Fibroblast of the aortic adventitia (primary cell): ENCODE data around the gene LIN28B. TPM values are rescaled to one million over a fixed set of nuclear protein-coding genes. Genes with fewer than 3 reads are reported as not detected.
A peak's percentile ranks its signal among the peaks of the same experiment; 100 is the strongest.

Source experiments
- DNase-seq: peaks from one replicate; pipeline ENCODE4 v3.0.0-alpha.2; 2010; ENCODE audit warnings: low read depth
- H3K4me3 ChIP-seq: 2 replicates; pipeline ENCODE4 v1.5.1; 2011; ENCODE audit warnings: low read depth, mild to moderate bottlenecking, control low read depth, low read length, moderate library complexity
- total RNA-seq: library from RNA; depleted of rRNA; stranded (reverse); fragments of >200 nt; gene quantifications from 2 replicates; pipeline ENCODE4 v1.2.3, GENCODE V29; 2012; ENCODE audit warnings: low replicate concordance
- TF ChIP-seq, protein P1 (sequence below): IDR thresholded peaks from 2 replicates; pipeline ENCODE4 v1.5.1; 2011; ENCODE audit warnings: mild to moderate bottlenecking, low read length, control low read depth, inconsistent platforms; ENCODE audit not compliant: insufficient read depth

The LIN28B gene
- total RNA-seq, 1 donor = not detected

GRCh38 chr6:105045526-105045925, 88.6 kb downstream of the LIN28B start:
- TF ChIP-seq, protein P1, sequence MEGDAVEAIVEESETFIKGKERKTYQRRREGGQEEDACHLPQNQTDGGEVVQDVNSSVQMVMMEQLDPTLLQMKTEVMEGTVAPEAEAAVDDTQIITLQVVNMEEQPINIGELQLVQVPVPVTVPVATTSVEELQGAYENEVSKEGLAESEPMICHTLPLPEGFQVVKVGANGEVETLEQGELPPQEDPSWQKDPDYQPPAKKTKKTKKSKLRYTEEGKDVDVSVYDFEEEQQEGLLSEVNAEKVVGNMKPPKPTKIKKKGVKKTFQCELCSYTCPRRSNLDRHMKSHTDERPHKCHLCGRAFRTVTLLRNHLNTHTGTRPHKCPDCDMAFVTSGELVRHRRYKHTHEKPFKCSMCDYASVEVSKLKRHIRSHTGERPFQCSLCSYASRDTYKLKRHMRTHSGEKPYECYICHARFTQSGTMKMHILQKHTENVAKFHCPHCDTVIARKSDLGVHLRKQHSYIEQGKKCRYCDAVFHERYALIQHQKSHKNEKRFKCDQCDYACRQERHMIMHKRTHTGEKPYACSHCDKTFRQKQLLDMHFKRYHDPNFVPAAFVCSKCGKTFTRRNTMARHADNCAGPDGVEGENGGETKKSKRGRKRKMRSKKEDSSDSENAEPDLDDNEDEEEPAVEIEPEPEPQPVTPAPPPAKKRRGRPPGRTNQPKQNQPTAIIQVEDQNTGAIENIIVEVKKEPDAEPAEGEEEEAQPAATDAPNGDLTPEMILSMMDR = no peak
- H3K4me3 ChIP-seq = no peak overlapping the region
- DNase-seq = peak; percentile 40

- peak; percentile 26 for DNase-seq
These were observed 95.1 kb downstream of the LIN28B start for GRCh38 chr6:105051941-105052471.

DNA sequence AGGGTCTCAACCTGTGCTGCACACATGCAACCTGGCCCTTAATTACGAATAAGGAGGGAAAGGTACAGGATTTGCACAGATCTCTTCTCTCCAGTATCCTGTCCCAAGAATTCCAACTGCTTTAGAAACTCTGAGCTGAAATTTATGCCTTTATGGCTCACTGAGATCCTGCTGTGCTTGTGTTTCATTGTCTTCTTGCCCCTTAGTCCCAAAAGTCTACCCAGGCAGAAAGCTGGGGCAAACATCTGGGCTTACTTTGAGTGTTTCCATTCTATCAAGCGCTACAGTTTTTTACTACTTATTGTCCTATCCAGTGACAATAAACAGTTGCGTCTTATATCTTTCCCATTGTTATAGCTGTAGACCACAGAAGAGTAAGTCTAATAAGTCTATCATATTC, 99.7 kb downstream of the LIN28B start:
- TF ChIP-seq, protein P1 = no peak
- no peak for DNase-seq
- H3K4me3 ChIP-seq = no peak overlapping the region

More at GRCh38 chr6:105051941-105052471, 95.1 kb downstream of the LIN28B start:
- TF ChIP-seq, protein P1 = no peak
- no peak overlapping the region for H3K4me3 ChIP-seq

GRCh38 chr6:105057160-105057559, 100.3 kb downstream of the LIN28B start:
- H3K4me3 ChIP-seq = no peak overlapping the region
- TF ChIP-seq, protein P1 = no peak
- DNase-seq = no peak

DNA sequence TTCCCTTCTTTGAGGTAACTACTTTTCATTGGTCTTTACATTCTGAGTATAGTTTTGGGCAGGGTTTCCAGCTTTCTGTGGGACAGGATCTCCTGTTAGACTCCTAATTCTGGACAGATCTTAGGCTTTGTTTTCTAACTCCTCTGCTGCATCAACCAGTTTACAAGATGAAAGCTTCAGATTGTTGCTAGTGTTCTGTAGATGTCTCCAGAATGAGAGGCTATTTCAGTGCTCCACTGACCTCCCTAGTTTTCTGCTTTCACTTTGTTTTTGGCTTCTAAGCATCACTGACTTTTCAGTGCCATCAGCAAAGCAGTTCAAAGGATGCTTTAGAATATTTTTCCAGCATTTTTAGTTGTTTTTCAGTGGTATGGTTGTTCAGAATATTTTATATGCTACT, 101.4 kb downstream of the LIN28B start:
- TF ChIP-seq, protein P1 = no peak
- DNase-seq = no peak

GRCh38 chr6:105058846-105059245, 101.9 kb downstream of the LIN28B start:
- no peak overlapping the region for H3K4me3 ChIP-seq
- DNase-seq = no peak
- TF ChIP-seq, protein P1 = no peak

More for the DNA sequence above, 101.4 kb downstream of the LIN28B start:
- no peak overlapping the region for H3K4me3 ChIP-seq

- no peak overlapping the region for H3K4me3 ChIP-seq
- TF ChIP-seq, protein P1 = no peak
- no peak for DNase-seq
These were observed 109.3 kb downstream of the LIN28B start for GRCh38 chr6:105066233-105066632.
